Testis (tissue), 2 donors: ENCODE data around the gene CMTM1.

Source experiments
- POLR2A ChIP-seq: fragments of 450-650 bp; IDR thresholded peaks from one replicate; pipeline ENCODE4 v1.6.1; 2017; ENCODE audit warnings: antibody characterized with exemption, mild to moderate bottlenecking, moderate library complexity
- TF ChIP-seq, protein P1 (sequence below), 3 experiments: fragments of 450-650 bp in 2 of 3; fragments of 200-600 bp in 1 of 3; sonication (generic) in 1 of 3; IDR thresholded peaks; one replicate each; pipeline ENCODE4 v1.5.1; 2016 to 2019; ENCODE audit warnings: antibody characterized with exemption in 3 of 3, mild to moderate bottlenecking in 2 of 3, moderate library complexity in 1 of 3

DNA sequence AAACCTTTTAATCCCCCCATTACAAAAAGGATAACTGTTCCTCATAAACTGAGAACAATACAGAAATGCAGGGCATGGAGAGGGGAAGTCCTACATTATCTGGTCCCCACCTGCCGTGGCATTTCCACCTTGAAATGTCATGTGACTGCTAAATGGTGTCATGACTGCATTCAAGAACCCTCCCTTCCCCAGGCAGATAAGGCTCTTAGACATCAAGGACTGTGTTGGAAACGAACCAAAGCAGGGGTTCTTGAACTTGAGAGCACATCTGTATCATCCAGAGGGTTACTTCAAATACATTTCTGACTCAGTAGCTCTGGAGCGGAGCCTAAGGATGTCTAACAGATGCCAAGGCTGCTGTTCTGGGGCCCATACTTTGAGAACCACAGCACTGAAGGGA, 56.6 kb downstream of the CMTM1 start:
- TF ChIP-seq, protein P1, sequence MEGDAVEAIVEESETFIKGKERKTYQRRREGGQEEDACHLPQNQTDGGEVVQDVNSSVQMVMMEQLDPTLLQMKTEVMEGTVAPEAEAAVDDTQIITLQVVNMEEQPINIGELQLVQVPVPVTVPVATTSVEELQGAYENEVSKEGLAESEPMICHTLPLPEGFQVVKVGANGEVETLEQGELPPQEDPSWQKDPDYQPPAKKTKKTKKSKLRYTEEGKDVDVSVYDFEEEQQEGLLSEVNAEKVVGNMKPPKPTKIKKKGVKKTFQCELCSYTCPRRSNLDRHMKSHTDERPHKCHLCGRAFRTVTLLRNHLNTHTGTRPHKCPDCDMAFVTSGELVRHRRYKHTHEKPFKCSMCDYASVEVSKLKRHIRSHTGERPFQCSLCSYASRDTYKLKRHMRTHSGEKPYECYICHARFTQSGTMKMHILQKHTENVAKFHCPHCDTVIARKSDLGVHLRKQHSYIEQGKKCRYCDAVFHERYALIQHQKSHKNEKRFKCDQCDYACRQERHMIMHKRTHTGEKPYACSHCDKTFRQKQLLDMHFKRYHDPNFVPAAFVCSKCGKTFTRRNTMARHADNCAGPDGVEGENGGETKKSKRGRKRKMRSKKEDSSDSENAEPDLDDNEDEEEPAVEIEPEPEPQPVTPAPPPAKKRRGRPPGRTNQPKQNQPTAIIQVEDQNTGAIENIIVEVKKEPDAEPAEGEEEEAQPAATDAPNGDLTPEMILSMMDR (IDR thresholded peaks at IDR 0.05), result no peak
- no peak for TF ChIP-seq POLR2A
